ES-I3 (cell line): ENCODE results near the gene CEP112.

Experiments used
- H3K36me3 ChIP-seq: 2 replicates; pipeline ENCODE4 v1.6.1; 2013; ENCODE audit warnings: mild to moderate bottlenecking, low read length, control low read depth, moderate library complexity; ENCODE audit not compliant: insufficient read depth
- H3K4me1 ChIP-seq: 2 replicates; pipeline ENCODE4 v1.6.1; 2013; ENCODE audit warnings: mild to moderate bottlenecking, control low read depth, low read length; ENCODE audit not compliant: insufficient read depth
- H3K9ac ChIP-seq: 2 replicates; pipeline ENCODE4 v1.6.1; 2013; ENCODE audit warnings: low read depth, mild to moderate bottlenecking, low read length, moderate library complexity
- H3K9me3 ChIP-seq: 2 replicates; pipeline ENCODE4 v1.6.1; 2013; ENCODE audit warnings: mild to moderate bottlenecking, low read length, moderate library complexity; ENCODE audit not compliant: control insufficient read depth, insufficient read depth

The CEP112 gene

DNA sequence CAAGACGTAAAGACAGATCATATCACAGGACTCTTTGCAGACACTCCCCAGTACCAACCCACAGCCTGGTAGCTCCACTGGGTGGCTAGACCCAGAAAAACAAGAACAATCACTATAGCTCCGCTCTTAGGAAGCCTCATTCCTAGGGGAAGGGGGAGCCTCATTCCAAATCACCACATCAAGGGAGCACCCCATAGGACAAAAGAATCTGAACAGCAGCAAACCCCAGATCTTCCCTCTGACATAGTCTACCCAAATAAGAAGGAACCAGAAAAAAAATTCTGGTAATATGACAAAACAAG lies 237.8 kb downstream of the CEP112 start:
- Histone ChIP-seq H3K9me3 (no peaks in the 10 kb centered on the region; the same call in 1 of the 2 replicates), H3K36me3 (no peaks in the 10 kb centered on the region), H3K9ac (no peak overlapping the region), H3K4me1 (peaks cover 3% of the 10 kb centered on the region; the same call in 1 of the 2 replicates)

DNA sequence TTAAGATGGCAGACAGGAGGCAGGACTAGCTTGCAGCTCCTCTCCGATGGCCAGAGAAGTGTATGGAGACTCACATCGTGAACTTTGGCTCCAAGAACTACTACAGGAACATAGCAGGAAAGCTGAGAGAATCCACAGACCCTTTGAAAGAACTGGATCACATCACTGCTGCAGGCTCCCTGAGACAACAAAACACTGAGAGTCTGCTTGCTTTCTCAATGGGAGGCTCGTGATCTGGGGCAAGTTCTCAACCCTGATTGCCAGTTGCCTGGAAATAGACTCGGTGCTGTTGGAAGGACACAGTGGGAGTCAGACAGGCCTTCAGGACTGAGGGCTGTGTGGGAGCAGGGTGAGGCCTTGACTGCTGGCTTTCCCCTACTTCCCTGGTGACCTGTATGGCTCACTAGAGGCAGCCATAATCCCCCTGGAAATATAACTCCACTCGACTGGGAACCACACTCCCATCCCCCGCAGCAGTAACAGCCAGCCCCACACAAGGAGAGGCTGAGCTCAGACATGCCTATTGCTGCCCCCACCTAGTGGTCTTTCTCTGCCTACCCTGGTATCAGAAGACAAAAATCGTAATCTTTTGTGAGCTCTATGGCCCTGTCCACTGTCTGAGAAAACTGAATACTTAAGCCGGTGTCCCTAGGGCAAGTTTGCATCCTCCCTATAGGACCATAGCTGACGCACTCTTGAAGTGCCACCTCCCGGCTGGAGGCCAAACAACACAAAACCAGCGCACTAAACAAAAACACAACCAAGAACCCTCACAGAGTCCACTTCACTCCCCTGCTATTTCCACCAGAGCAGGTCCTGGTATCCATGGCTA lies 238.4 kb downstream of the CEP112 start:
- no peaks in the 10 kb centered on the region for H3K36me3 ChIP-seq
- no peaks in the 10 kb centered on the region; the same call in 1 of the 2 replicates for H3K9me3 ChIP-seq
- no peak overlapping the region for H3K9ac ChIP-seq
- peaks cover 3% of the 10 kb centered on the region; the same call in 1 of the 2 replicates for H3K4me1 ChIP-seq

DNA sequence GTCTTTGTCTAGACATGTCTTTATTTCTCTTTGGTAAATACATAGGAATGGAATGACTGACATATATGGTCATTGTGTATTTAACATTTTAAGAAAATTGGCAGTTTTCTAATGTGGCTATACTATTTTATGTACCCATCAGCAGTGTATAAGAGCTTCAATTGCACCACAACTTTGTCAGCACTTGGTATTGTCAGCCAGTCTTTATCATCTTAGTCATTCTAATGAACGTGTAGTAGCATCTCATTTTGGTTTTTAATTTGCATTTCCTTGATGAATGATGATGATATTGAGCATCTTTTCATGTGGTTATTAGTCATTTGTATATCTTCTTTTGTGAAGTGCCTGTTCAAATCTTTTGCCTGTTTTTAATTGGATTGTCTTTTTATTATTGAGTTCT lies 239.3 kb downstream of the CEP112 start:
- H3K4me1 ChIP-seq: peaks cover 3% of the 10 kb centered on the region; the same call in 1 of the 2 replicates

DNA sequence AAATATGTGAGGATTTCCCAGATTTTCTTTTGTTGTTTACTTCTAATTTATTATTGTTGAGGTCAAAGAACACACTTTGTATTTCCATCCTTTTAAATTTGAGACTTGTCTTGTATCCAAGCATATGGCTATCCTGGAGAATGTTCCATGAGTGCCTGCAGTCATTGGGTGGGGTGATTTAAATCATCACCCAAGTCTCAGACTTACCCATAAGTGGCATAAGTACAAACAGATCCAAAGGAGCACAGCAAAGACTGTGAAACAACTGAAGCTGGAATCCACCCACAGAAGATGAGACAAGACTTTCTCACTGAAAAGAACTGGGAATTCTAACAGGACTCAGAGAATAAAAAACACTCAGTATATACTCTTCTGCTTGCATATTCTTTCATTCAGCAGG lies 239.9 kb downstream of the CEP112 start:
- Histone ChIP-seq H3K9ac (no peak overlapping the region), H3K9me3 (no peaks in the 10 kb centered on the region; the same call in 1 of the 2 replicates), H3K4me1 (peaks cover 3% of the 10 kb centered on the region; the same call in 1 of the 2 replicates), H3K36me3 (no peaks in the 10 kb centered on the region)

More for the DNA sequence above, 239.3 kb downstream of the CEP112 start:
- H3K9me3 ChIP-seq: no peaks in the 10 kb centered on the region; the same call in 1 of the 2 replicates
- no peaks in the 10 kb centered on the region for H3K36me3 ChIP-seq
- H3K9ac ChIP-seq: no peak overlapping the region

DNA sequence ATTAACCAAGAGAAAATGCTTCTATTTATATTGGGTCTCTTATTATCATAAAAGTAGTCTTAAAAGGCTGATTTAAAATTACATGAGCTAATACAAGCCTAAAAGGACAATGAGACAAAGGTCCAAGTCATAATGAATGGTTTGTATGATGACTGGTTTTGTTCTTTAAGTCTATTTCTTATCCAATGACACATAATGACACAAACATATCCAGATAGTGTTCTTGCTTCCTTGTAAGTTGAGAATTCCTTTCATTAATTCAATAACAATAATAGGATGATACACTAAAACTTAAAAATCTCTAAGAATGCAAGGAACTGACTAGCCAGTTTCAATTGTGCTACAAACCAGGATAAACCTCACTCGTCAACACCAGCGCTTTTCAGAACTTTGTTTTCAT lies 244.1 kb downstream of the CEP112 start:
- Histone ChIP-seq H3K9me3 (no peaks in the 10 kb centered on the region), H3K36me3 (no peaks in the 10 kb centered on the region), H3K9ac (no peak overlapping the region), H3K4me1 (no peaks in the 10 kb centered on the region)

DNA sequence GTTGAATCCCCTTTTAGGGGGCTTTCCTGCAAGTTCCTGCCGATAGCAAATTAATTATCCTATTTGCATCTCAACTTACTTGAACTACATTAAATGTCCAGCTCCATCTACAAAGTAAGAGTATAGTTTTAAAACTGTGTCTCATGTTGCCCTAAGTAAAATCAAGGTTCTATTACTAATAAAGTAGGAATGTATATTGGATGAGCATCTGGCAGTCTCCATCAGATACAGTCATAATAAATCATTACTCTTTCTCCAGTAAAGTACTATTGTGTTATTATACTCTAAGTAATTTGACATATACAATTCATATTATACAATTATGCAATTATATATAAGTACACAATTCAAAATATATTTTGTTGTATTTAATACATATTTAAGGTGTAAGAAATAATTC lies 249.3 kb downstream of the CEP112 start:
- H3K9ac ChIP-seq: no peak overlapping the region
- no peaks in the 10 kb centered on the region for H3K36me3 ChIP-seq
- H3K4me1 ChIP-seq: no peaks in the 10 kb centered on the region
- H3K9me3 ChIP-seq: no peaks in the 10 kb centered on the region; the same call in 1 of the 2 replicates

DNA sequence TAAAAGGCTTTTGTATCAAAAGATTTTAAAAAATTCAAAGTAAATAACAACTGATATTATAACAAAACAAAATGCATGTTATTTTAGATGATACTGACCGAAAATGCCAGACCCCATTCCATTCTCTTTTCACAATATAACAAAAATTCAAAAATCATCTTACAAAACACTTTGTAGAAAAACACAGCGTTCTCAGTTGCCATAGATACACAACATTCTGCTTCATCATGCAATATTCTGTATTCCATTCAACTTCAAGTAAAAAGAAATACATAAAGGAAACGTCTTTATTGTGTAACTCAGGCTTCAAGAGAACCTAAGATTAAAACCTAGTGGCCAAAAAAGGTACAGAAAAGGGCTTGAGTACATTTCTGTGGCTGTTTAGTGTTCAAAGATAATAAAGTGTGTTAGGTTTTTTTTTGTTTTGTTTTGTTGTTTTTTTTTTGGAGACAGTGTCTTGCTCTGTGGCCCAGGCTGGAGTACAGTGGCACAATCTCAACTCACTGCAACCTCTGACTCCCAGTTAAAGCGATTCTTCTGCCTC lies 250.5 kb downstream of the CEP112 start:
- H3K36me3 ChIP-seq: no peaks in the 10 kb centered on the region
- H3K9ac ChIP-seq: no peak overlapping the region
- no peaks in the 10 kb centered on the region for H3K4me1 ChIP-seq
- no peaks in the 10 kb centered on the region; the same call in 1 of the 2 replicates for H3K9me3 ChIP-seq

DNA sequence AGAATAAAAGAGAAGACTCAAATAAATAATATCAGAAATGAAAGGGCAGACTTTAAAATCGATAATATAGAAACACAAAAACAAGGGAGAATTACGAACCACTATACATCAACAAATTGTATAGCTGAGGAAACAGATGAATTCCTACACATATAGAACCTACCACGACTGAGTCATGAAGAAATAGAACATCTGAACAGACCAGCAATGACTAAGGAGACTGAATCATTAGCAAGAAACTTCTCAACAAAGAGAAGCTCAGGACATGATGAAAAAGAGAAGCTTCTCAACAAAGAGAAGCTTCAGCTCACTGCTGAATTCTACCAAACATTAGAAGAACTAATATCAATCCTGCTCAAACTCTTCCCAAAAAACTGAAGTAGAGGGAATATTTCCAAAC lies 255.9 kb downstream of the CEP112 start:
- Histone ChIP-seq H3K36me3 (no peaks in the 10 kb centered on the region), H3K9me3 (no peaks in the 10 kb centered on the region; the same call in 1 of the 2 replicates), H3K4me1 (no peaks in the 10 kb centered on the region), H3K9ac (no peak overlapping the region)

DNA sequence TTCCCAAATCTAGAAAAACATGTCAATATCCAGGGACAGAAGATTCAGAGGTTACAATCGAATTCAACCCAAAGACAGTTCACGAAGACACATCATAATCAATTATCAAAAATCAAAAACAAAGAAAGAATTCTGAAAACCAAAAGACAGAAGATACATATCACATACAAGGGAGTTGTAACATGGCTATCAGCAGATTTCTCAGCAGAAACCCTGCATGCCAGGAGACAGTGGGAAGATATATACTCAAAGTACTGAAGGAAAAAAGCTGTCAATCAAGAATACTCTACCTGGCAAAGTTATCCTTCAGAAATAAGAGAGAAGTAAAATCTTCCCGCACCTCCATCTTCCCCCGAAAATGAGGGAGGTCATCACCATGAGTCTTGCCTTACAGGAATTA lies 258.6 kb downstream of the CEP112 start:
- H3K9ac ChIP-seq: no peak overlapping the region
- H3K36me3 ChIP-seq: no peaks in the 10 kb centered on the region
- no peaks in the 10 kb centered on the region for H3K4me1 ChIP-seq
- no peaks in the 10 kb centered on the region; the same call in 1 of the 2 replicates for H3K9me3 ChIP-seq

DNA sequence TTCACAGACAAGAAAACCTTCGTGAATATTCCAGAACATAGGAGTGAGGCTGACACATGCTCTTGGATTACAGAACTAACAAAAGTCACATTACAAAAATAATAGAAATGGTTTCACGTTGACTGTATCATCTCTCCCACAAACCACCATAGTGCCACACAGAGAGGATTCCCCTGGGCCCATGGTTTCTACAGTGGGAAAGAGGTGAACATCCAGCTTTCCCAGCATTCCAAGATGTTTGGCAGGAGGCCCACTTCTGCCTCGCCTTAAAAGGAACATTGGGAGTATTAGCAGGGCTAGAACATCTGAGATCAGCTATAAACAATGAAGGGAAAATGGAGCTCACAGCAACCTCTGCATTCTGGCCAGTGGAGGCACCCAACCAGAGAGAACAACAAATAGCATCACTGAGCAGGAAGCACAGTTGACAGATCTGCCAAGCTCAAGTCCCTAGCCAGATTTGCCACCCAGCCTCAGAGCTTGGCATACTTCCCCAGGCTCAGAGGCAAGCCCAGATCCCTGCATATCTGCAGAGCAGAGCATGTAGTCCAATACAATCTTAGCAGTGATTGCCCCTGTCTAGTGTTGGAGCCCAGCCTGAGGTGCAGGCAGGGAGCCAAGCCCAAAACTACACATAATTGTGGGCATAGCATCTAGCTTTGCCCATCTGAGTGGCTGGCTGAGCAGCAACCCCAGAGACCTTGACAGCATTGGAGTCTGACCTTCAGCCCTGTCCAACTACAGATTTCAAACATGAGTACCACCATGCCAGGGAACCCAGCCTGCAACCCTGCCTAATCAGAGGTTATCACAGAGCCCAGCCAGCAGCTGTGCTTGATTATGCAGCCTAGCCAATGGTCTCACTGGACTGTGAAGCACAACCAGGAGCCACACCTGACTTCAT lies 260.4 kb downstream of the CEP112 start:
- Histone ChIP-seq H3K9ac (no peak overlapping the region), H3K9me3 (no peaks in the 10 kb centered on the region; the same call in 1 of the 2 replicates), H3K36me3 (no peaks in the 10 kb centered on the region), H3K4me1 (no peaks in the 10 kb centered on the region)

DNA sequence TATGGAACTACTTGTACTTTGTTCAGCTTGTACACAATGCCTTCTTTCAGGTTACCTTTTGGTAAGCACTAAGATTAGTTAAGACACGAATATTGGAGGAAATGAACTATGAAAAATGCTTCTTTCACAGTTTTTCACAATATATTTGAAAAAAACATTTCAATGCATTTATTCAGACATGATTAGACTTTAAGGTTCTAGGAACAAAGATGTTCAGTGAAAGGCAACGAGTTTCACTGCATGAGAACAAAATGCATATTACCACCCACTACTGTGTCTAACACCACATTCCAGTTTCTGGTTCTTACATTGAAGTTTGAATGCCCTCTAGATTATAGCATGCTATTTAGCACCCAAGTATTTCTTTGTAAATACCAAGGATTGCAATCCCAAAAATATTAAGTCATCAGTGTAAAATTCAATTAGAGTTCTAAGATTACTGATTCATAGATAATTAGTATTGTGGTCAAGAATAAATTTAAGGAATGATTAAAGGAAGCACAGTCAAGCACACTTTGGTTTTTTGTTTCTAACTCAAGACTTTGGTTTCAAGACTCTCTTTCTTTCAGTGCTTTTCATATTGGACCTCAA lies 261.7 kb downstream of the CEP112 start:
- Histone ChIP-seq H3K36me3 (no peaks in the 10 kb centered on the region), H3K9me3 (no peaks in the 10 kb centered on the region; the same call in 1 of the 2 replicates), H3K9ac (no peak overlapping the region), H3K4me1 (no peaks in the 10 kb centered on the region)

DNA sequence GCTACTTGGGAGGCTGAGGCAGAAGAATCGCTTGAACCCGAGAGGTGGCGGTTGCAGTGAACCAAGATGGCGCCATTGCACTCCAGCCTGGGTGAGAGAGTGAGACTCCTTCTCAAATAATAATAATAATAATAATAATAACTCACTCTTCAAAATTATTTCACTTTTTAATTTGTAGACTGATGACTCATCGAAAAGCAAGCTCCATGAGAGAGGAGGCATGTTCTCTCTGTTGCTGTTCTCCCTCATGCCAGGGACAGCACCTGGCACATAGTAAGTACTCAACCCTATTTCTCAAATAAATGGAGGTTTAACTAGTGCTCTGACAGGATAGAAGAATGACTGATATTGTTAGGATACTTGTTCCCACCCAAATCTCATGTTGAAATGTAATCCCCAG lies 265.3 kb downstream of the CEP112 start:
- H3K36me3 ChIP-seq: no peaks in the 10 kb centered on the region
- H3K4me1 ChIP-seq: no peaks in the 10 kb centered on the region
- H3K9ac ChIP-seq: no peak overlapping the region
- no peaks in the 10 kb centered on the region for H3K9me3 ChIP-seq

DNA sequence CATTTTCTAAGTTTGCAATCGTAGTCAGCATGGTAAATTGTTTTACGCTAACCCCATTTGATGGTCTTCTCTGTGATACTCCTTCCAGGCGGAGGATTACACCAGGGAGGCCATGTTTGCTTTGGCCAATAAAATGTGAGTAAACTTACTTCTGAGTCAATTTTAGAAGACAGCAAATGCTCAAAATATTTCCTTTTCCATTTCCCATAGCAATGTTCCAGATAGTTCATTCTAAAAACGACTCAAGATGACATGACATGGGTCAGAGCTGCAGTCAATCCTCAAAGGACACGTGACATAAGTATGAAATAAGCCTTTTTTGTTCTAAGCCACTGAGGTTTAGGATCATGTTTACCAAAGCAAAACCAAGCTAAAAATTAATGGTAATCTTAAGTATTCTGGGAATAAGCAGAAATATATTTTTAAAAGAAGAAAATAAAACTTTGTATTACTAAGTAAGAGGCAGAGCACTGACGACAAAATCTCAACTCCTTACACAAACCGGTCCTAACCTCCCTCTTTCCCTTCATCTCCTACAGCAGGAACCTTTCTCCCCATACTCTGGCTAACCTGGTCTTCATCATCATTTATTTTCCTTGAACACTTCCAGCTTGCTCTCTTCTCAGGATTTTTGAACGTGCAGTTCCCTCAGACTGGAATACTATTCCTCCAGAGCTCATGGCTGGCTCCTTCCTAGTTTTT lies 266.2 kb downstream of the CEP112 start:
- H3K4me1 ChIP-seq: no peaks in the 10 kb centered on the region

More for the DNA sequence above, 266.2 kb downstream of the CEP112 start:
- Histone ChIP-seq H3K9me3 (no peaks in the 10 kb centered on the region), H3K36me3 (no peaks in the 10 kb centered on the region), H3K9ac (no peak overlapping the region)
